Gastroesophageal sphincter (tissue), 4 donors: ENCODE data around the gene ZSCAN5B. TPM values are rescaled to one million over a fixed set of nuclear protein-coding genes. Genes with fewer than 3 reads are reported as not detected.
A peak's percentile ranks its signal among the peaks of the same experiment; 100 is the strongest.

ENCODE experiments used
- ATAC-seq: fragments of 150-250 bp; one replicate; pipeline ENCODE4 v1.9.1; 2016; ENCODE audit warnings: mild to moderate bottlenecking, moderate library complexity
- H3K27ac ChIP-seq, 4 donors: fragments of 200-600 bp; sonication (generic) in 3 of 4; 1 replicate in 3 of 4; 2 replicates in 1 of 4; pipeline ENCODE4 v1.5.1; 2016 to 2019
- H3K27me3 ChIP-seq: fragments of 200-600 bp; sonication (generic); one replicate; pipeline ENCODE4 v1.5.1; 2019
- H3K36me3 ChIP-seq, 2 donors: fragments of 200-600 bp; sonication (generic); one replicate each; pipeline ENCODE4 v1.5.1; 2019; ENCODE audit warnings: control low read depth in 1 of 2
- H3K4me1 ChIP-seq, 3 donors: fragments of 200-600 bp; sonication (generic); 1 replicate in 2 of 3; 2 replicates in 1 of 3; pipeline ENCODE4 v1.5.1; 2016 to 2019; ENCODE audit warnings: control low read depth in 2 of 3
- H3K4me3 ChIP-seq, 2 donors: fragments of 200-600 bp; sonication (generic); one replicate each; pipeline ENCODE4 v1.5.1; 2019; ENCODE audit warnings: mild to moderate bottlenecking in 1 of 2, moderate library complexity in 1 of 2
- H3K9me3 ChIP-seq, 3 donors: fragments of 200-600 bp; sonication (generic); one replicate each; pipeline ENCODE4 v1.5.1; 2017 to 2019; ENCODE audit warnings: control low read depth in 2 of 3
- CTCF ChIP-seq, 4 experiments: fragments of 200-600 bp in 2 of 4; fragments of 450-650 bp in 2 of 4; sonication (generic) in 1 of 4; IDR thresholded peaks; one replicate each; pipeline ENCODE4 v1.5.1; 2017 to 2019; ENCODE audit warnings: antibody characterized with exemption in 4 of 4, mild to moderate bottlenecking in 2 of 4, moderate library complexity in 2 of 4
- EP300 ChIP-seq: sonication (generic); formaldehyde crosslinking; IDR thresholded peaks from one replicate; pipeline ENCODE4 v1.6.1; 2017; ENCODE audit warnings: antibody characterized with exemption, mild to moderate bottlenecking
- POLR2A ChIP-seq, 2 donors: fragments of 450-650 bp; IDR thresholded peaks; one replicate each; pipeline ENCODE4 v1.6.1; 2017; ENCODE audit warnings: antibody characterized with exemption in 2 of 2, mild to moderate bottlenecking in 2 of 2, moderate library complexity in 1 of 2
- POLR2AphosphoS5 ChIP-seq: sonication (generic); formaldehyde crosslinking; IDR thresholded peaks from one replicate; pipeline ENCODE4 v1.6.1; 2017; ENCODE audit warnings: antibody characterized with exemption
- WGBS, 2 donors: methylation state at CpG; one replicate each; pipeline ENCODE4 v1.1.5; 2018; ENCODE audit warnings: low coverage in 1 of 2; 5-methylcytosine and 5-hydroxymethylcytosine counted together
- total RNA-seq, 4 donors: library from RNA; depleted of rRNA; stranded (reverse); fragments of >200 nt; gene quantifications; one replicate each; pipeline ENCODE4 v1.1.0, GENCODE V29; 2016

Gene ZSCAN5B
- total RNA-seq, 4 donors from 2014 or later: not detected

- ATAC-seq: no peak
- WGBS, 2 donors: 14 to 15% methylated on average over 6 to 8 of the region's 9 CpGs
- Histone ChIP-seq H3K9me3 (no peaks in the 10 kb centered on the region), H3K27me3 (peaks cover 51% of the 10 kb centered on the region), H3K36me3 (no peaks in the 10 kb centered on the region), H3K4me1 (peaks cover 0 to 8% (median 0%) of the 10 kb centered on the region in 3 donors), H3K27ac (no peak overlapping the region), H3K4me3 (no peak overlapping the region)
- no peak for TF ChIP-seq POLR2AphosphoS5
- no peak for TF ChIP-seq EP300
- no peak for TF ChIP-seq CTCF (IDR thresholded peaks at IDR 0.05)
- no peak for TF ChIP-seq POLR2A (IDR thresholded peaks at IDR 0.05)
Measured at GRCh38 chr19:56174086-56174485, 23.5 kb downstream of the ZSCAN5B start.

GRCh38 chr19:56170261-56170660 is 27.3 kb downstream of the ZSCAN5B start:
- 55 to 77% methylated on average over 6 to 11 of the region's 14 CpGs for WGBS, 2 donors
- peak; percentile 25 for ATAC-seq

GRCh38 chr19:56167064-56167578 is 30.5 kb downstream of the ZSCAN5B start:
- Histone ChIP-seq H3K4me1 (peaks cover 0 to 8% (median 0%) of the 10 kb centered on the region in 3 donors), H3K9me3 (no peaks in the 10 kb centered on the region), H3K27me3 (peaks cover 8% of the 10 kb centered on the region), H3K27ac (no peak overlapping the region), H3K36me3 (peaks cover 0 to 3% of the 10 kb centered on the region in 2 donors), H3K4me3 (no peak overlapping the region)
- no peak for ATAC-seq
- no peak for TF ChIP-seq POLR2AphosphoS5
- TF ChIP-seq EP300: no peak
- TF ChIP-seq CTCF (IDR thresholded peaks at IDR 0.05): no peak
- no peak for TF ChIP-seq POLR2A (IDR thresholded peaks at IDR 0.05)
- WGBS, 2 donors: 0 to 5% methylated on average over 1 to 3 of the region's 7 CpGs

More at GRCh38 chr19:56170261-56170660, 27.3 kb downstream of the ZSCAN5B start:
- TF ChIP-seq POLR2A (IDR thresholded peaks at IDR 0.05) (no peak), EP300 (no peak), CTCF (IDR thresholded peaks at IDR 0.05) (no peak), POLR2AphosphoS5 (no peak)
- no peak overlapping the region for H3K4me3 ChIP-seq
- peaks cover 32% of the 10 kb centered on the region for H3K27me3 ChIP-seq
- no peak overlapping the region for H3K27ac ChIP-seq
- no peaks in the 10 kb centered on the region for H3K36me3 ChIP-seq
- H3K4me1 ChIP-seq: peaks cover 0 to 8% (median 0%) of the 10 kb centered on the region in 3 donors
- H3K9me3 ChIP-seq: no peaks in the 10 kb centered on the region

GRCh38 chr19:56163097-56163496 is 34.5 kb downstream of the ZSCAN5B start:
- H3K4me1 ChIP-seq: no peaks in the 10 kb centered on the region
- peaks cover 8% of the 10 kb centered on the region for H3K27me3 ChIP-seq
- no peak overlapping the region for H3K27ac ChIP-seq
- WGBS, 2 donors: 81 to 93% methylated on average over 3 to 8 of the region's 13 CpGs
- H3K9me3 ChIP-seq: no peaks in the 10 kb centered on the region
- no peak overlapping the region for H3K4me3 ChIP-seq
- ATAC-seq: no peak
- no peak for TF ChIP-seq CTCF (IDR thresholded peaks at IDR 0.05)
- no peak for TF ChIP-seq POLR2A (IDR thresholded peaks at IDR 0.05)
- no peak for TF ChIP-seq POLR2AphosphoS5
- TF ChIP-seq EP300: no peak
- peaks cover 0 to 43% of the 10 kb centered on the region in 2 donors for H3K36me3 ChIP-seq

GRCh38 chr19:56162258-56162657 is 35.3 kb downstream of the ZSCAN5B start:
- H3K9me3 ChIP-seq: no peaks in the 10 kb centered on the region
- peaks cover 0 to 51% of the 10 kb centered on the region in 2 donors for H3K36me3 ChIP-seq
- H3K27ac ChIP-seq: no peak overlapping the region
- peaks cover 8% of the 10 kb centered on the region for H3K27me3 ChIP-seq
- ATAC-seq: no peak
- H3K4me1 ChIP-seq: no peaks in the 10 kb centered on the region
- TF ChIP-seq POLR2A (IDR thresholded peaks at IDR 0.05) (no peak), CTCF (IDR thresholded peaks at IDR 0.05) (no peak), EP300 (no peak), POLR2AphosphoS5 (no peak)
- 49 to 56% methylated on average over 9 of the region's 9 CpGs for WGBS, 2 donors
- no peak overlapping the region for H3K4me3 ChIP-seq
